ENCODE data around the gene CEP135.
"Not testable (repeated sequence)": the region's sequence is repeated elsewhere in the genome, so short reads cannot be mapped to it uniquely, and the experiment has no call there.

Gene CEP135, protein sequence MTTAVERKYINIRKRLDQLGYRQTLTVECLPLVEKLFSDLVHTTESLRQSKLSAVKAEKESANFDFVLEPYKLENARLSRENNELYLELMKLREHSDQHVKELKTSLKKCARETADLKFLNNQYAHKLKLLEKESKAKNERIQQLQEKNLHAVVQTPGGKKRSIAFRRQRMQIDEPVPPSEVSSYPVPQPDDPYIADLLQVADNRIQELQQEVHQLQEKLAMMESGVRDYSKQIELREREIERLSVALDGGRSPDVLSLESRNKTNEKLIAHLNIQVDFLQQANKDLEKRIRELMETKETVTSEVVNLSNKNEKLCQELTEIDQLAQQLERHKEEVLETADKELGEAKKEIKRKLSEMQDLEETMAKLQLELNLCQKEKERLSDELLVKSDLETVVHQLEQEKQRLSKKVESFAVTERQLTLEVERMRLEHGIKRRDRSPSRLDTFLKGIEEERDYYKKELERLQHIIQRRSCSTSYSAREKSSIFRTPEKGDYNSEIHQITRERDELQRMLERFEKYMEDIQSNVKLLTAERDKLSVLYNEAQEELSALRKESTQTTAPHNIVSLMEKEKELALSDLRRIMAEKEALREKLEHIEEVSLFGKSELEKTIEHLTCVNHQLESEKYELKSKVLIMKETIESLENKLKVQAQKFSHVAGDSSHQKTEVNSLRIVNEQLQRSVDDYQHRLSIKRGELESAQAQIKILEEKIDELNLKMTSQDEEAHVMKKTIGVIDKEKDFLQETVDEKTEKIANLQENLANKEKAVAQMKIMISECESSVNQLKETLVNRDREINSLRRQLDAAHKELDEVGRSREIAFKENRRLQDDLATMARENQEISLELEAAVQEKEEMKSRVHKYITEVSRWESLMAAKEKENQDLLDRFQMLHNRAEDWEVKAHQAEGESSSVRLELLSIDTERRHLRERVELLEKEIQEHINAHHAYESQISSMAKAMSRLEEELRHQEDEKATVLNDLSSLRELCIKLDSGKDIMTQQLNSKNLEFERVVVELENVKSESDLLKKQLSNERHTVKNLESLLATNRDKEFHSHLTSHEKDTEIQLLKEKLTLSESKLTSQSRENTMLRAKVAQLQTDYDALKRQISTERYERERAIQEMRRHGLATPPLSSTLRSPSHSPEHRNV

DNA sequence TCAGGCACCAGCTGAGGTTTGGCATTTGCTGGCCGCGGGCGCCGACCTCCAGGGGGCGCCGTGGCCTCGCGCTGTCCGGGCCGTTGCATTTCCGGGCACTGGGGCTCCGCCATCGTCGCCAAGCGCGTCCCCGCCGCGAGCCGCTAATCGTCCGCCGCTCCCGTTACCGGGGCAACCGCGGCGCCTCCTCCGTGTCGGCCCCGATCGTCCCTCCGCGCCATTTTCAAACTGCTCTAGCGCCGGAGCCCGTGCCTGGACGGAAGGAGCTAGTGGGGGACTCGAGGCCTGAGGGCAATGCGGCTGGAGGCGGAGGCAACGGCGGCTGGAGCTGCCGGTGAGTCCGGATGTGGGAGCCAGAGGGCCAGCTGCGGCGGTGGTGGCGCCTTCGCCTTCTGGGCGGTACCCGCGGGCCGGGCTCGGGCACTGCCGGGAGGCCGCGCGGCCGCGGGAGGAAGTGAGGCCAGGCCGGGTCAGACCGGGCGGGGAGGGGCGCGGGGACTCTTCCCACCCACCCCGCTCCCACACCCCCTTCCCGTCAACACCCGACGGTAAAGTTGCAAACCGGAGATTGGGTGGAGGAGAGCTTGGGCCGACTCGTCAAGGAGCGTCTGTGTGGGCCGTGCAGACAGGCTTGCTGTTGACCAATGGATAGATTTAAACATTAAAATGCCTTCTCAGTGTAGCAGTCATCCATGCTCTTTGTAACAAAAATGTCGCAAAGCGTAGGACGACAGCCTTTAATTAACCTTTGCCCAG is at the start of gene CEP135:
TSS of gene CEP135 (plus strand) at position 220 of the 756 bp plus-strand sequence. CDS start 3,186 bp downstream, outside the sequence.
- ATAC-seq, result peak; percentile 79 to 86

DNA sequence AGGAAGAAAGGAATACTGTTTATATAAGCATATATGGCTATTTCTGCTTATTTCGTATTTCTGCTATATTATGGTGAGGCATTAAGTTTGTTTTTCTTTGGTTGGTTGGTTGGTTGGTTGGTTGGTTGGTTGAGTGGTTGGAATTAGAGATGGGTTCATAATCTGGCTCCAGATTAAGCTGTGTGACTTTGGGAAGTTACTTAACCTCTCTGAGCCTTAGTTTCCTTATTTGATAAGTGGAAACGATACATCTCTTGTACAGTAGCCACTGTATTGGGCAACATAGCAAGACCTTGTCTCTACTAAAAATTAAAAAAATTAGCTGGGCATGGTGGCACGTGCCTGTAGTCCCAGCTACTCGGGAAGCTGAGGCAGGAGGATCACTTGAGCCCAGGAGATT is 46.1 kb upstream of the CEP135 start:
- no peak for ATAC-seq

DNA sequence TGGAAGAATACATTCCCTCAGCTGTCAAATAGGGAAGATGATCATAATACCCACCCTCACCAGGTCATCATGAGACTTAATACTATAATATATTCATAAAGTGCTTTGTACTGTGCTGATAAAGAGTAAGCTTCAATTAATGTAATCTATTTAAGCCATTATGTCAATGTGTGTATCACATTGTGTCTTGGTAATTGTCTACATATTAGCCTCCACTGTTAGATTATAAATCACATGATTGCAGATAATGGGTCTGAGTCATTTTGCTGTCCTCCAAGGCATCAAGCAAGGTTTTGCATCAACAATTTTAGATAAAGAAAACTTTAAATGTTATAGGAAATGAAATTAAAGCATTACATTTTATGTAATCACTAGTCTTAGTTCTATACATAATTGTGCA is 45.2 kb upstream of the CEP135 start:
- ATAC-seq, result no peak

DNA sequence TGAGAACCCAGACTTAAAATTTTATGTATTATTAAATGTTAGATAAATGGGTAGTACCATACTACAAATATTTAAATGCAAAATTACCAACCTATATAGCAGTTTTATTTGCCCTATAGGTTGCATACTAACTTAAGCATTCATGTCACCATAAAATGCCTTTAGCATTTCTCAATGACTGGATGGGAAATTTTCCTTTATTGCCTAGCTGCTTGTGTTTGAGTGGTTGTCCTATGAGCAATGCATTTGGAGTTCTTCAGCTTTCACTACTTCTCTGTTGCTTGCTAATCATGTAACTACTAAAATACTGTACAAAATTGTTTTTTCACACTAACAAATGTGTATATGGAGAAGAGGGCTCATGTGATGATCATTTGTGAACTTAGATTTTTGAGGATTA is 44.2 kb upstream of the CEP135 start:
- no peak for ATAC-seq

DNA sequence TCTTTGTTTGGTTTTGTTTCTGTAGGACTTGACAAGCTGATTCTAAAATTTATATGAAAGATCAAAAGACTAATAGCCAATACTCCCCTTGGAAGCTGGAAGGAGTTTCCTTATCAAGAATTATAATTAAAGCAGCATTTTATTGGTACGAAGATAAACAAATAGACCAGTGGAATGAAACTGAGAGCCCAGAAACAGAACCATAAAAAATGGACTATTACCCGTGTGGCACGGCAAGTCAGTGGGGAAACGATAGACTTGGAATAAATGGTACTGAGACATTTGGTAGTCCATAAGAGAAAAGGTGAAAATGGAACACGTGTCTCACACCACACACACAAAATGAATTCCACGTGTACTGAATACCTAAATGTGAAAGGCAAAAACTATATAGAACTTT is 42.4 kb upstream of the CEP135 start:
- ATAC-seq, result no peak

DNA sequence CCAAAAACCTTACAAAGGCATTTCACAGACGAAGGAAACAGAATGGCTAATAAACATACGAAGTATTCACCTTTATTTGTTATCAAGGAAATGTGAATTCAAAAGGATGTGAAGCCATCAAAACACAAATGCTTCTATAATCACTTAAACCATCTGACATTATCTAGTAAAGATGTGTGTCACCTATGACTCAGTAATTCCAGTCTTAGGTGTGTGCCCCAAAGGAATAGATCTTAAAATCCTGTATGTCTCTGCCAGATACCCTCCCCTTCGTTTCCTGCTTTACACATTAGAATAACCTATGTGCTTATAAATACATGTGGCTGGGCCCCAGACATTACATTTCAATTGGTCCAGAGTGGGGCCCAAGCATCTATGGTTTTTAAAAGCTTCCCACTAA is 41.8 kb upstream of the CEP135 start:
- peak; percentile 83 to 86 for ATAC-seq

DNA sequence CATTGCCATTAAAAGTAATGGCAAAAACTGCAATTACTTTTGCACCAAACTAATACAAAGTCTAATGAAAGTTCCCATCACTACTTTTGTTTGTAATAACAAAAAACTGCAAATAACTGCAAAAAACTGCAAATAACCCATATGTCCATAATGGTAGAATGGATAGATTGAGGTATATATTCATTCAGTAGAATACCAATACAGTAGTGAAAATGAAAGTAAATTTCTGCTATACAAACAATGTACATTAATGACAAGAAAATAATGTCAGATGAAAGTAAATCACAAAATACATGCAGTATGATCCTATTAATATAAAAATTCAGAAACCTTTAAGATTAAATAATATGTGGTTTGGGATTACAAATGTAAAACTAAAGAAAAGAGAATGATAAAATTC is 41.3 kb upstream of the CEP135 start:
- peak; percentile 50 to 57 for ATAC-seq

DNA sequence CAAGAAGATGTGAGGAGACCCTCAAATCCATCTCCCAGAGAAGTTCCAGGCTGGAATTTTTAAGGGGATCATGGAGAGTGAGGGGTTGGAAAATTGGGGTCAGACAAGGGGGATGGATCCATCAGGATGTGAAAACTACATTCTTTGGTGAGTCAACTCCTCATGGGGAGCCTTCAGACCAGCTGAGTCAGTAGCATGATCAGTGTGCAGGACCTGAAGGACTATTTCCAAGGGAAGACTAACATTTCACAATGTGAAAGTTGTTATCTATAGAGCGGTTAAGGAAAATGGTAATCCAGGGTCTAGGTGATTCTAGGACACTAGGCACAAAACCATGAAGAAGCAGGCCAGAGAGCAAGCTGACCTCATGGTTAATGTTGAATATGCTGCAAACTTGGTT is 38.6 kb upstream of the CEP135 start:
- no peak for ATAC-seq

DNA sequence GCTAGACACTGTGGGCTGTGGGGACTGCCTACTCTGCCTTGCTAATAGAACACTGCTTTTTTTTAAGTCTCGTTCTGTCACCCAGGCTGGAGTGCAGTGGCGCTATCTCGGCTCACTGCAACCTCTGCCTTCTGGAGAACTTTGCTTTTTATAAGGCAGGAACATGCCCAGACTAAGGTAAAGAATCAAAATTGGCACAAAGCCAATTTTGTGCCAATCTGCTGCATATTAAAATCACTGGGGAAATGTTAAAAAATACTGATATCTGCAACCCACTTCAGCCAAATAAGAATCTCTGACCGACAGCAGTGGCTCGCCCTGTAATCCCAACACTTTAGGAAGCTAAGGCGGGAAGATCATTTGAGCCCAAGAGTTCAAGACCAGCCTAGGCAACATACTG is 36.5 kb upstream of the CEP135 start:
- no peak for ATAC-seq

DNA sequence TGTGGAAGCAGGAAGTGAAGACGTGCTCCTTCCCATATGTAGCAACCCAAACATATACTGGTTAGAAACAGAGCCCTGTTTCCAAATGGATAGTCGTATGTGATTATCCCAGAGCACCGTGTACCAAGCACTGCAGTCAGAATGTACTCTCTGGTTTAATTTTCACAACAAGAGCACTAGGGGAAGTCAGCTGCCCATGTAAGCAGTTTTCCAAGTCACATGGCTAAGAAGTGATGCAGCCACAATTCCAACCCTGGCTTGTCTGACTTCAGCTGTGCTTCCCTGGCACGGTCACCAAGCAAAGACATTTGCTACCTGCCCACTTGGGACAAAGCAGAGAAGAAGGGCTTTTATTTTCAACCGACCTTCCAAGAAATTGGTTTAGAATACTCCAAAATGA is 28.2 kb upstream of the CEP135 start:
- no peak for ATAC-seq

DNA sequence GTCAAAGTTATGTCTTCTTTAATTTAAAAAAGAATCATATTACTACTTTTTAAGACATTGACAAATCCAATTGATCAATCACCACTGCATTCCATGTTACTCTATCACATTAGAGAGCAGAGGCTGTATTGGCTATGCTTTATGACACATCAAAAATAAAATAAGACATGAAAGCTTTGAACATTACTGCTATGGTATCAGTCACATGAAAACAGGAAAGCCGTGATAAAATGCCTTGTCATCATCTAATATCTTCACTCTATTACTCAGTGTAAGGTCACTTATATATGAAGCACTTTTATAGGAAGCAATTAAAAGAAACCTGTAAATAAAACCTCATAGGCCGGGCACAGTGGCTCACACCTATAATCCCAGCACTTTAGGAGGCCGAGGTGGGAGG is 27.7 kb upstream of the CEP135 start:
- ATAC-seq, result peak in 1 of 2 donors; percentile 5

DNA sequence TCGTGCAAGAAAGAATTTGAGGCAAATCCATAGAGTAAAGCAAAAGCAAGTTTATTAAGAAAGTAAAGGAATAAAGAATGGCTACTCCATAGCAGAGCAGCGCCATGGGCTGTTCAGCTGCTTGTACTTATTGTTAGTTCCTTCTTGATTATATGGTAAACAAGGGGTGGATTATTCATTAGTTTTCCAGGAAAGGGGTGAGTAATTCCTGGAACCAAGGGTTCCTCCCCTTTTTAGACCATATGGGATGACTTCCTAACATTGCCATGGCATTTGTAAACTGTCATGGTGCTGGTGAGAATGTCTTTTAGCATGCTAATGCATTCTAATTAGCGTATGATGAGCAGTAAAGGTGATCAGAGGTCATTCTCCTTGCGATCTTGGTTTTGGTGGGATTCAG is 23.5 kb upstream of the CEP135 start:
- no peak for ATAC-seq

DNA sequence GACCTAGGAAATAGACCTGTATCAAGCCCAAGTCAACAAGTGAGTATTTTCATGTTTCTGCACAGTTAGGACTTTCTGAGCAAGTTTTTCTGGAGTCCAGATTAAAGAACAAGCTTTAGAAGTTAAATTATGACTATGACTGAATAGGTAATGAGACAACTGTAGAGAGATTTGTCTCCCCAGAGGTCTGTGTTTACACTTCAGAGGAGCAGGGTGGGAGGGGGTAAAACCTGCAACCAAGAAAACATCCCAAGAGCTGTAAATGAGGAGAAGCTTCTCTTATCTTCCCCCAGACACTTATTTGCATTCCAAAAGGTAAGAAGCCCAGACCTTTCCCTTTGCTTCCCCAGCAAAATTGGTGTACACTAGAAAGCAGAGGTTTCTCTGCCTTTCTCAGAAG is 22.1 kb upstream of the CEP135 start:
- no peak for ATAC-seq

DNA sequence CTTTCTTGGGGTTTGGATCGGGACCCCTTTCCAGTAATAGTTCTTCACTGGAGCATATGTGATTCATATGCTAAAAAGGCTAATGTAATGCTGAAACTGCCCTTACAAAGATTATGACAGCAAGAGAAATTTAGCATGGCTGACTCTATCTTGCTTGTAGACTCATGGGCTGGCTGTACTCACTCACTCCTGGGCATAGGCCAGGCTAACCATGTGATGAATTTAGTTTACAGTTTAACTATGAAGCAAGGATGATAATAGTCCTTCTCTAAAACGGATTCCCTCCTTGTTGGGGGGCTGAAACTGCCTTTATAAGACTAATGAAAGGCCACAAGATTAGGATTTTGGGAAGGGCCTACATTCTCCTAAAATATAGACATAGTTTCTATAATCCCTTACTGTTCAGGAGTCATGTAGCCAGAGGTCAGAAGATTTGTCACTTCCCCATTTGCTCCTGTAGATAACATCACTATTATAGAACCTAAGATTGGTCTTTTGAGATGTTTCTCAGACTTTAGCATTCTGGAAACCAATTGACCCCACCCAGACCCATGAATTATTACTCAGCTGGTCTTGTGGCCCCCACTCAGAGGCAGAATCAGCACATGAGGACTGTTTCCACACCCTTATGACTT is 20.8 kb upstream of the CEP135 start:
- ATAC-seq, result no peak

DNA sequence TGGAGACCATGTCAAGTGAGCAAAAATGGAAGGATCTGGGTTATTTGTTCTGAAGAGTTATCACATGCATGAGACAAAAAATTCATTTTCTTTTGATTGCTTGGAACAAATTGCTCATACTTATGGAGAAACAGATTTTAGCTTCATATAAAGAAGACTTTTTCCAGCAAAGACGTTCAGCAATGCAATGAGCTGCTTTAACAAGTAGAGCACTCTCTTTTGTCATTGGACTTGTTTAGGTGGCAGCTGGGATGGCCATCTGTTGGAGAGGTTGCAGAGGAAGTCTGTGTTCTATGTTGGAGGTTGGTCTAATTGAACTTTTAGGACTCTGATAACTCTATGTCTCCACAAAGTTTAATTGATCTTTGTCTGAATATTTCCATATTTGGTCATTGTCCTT is 19.9 kb upstream of the CEP135 start:
- ATAC-seq, result no peak

DNA sequence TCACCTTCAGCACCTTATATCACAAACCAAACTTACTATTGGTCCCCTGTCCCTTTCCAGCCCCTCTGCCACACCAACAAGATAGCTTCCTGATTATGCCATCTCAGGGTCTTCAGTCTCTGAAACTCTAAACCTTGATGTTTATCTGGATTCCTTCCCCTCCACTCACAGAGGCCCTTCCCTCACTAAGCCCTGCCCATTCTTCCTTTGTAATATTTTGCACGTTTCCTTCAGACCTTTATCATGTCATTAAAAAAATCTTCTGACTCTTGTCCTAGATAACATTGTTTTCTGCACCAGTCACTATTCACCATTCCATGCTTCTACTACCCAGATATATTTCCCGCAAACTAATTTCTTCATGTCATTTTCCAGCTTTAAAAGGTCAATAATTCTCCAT is 17.7 kb upstream of the CEP135 start:
- no peak for ATAC-seq

DNA sequence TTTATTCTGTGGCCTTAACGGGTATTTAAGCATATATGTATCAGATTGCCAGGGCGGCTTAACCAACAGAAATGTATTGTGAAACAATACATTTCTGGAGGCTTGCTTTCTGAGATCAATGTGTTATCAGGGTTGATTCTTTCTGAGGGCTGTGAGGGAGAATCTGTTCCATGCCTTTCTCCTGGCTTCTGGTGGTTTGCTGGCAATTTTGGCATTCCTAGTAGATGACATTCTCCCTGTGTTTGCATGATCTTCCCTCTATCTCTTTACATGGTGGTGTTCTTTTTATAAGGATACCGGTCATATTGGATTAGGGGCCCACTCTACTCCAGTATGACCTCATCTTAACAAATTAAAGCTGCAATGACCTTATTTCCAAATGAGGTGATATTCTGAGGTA is 16.9 kb upstream of the CEP135 start:
- no peak for ATAC-seq

DNA sequence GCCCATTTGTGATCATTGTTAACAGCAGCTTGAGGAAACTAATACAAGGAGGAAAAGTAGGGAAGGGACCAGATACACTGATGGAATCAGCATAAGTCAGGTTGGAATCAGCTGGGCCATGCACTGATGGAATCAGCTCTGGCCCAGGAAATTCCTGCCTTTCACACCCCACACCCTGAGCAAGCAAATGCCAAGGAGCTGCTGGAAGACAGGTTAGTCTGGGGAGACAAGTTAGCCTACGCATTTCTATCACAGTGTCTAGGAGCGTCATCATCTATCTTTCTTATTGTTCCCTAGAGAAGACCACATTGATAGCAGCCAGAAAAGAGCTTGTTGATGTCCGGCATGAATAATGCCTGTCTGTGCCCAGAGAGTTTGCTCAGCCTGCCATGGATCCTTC is 16.2 kb upstream of the CEP135 start:
- no peak for ATAC-seq

DNA sequence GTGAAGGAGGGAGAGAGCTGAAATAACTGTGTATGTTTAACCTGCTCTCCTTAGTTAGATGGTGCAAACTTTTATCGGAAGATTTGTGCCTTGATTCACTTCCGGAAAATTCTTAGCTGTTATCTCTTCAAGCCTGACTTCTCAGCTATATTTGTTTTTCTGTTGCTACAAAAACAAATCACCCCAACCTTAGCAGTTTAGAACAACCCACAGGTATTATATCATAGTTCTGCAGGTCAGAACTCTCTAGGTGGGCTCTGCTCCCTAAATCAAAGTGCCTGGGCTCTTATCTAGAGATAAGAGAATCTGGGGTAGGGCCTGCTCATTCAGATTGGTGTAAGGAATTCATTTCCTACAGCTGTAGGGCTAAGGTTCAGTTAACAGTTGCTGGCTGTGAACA is 15.1 kb upstream of the CEP135 start:
- no peak for ATAC-seq

DNA sequence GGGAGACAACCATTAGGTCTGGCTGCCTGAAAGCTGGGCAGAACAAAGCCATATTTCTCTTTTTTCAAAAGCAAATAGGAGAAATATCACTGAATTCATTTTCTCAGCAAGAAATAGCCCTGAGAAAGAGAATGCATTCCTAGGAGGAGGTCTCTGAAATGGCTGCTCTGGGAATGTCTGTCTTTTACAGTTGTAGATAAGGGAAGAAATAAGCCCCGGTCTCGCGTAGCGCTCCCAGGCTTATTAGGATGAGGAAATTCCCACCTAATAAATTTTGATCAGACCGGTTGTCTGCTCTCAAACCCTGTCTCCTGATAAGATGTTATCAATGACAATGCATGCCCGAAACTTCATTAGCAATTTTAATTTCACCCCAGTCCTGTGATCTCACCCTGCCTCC is 12.8 kb upstream of the CEP135 start:
- ATAC-seq, result not testable (repeated sequence)

DNA sequence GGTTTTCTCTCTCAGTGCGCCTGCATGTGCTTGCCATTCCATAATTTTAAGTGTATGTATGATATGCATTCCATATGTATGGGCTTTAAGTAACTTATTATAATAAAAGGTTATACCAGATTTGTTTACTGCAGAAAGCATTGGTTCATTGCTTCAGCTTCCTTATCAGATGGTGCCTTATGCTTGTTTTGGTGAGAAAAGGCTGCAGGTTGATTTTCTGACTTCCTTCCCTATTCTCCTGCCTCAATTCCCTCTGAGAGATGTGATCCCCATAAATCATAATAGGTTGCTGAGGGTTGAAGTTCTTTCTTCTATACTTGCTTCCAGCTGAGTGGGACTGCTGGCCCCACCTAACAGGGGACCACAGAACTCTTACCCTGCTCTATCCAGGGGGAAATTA is 10.3 kb upstream of the CEP135 start:
- no peak for ATAC-seq

DNA sequence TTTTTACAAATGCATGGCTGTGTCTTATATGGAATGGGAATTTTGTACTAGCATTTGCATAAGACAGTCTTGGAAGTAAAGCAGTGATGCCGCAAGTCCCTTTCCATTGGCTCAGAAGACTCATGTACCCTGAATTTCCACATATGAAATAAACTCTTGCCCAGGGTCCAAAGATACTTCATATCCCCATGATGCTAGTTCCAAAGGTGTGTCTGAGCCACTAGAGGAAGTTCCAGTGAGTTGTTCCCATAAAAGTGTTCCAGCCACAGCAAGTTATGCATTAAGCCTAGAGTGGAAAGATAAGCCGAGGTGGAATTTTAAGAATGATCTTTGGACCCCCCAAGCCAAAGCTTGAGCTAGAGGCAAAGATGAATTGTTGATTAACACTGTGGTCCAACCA is 9.3 kb upstream of the CEP135 start:
- ATAC-seq, result no peak
